ENCODE data around the gene THADA. TPM values are rescaled to one million over a fixed set of nuclear protein-coding genes. Genes with fewer than 3 reads are reported as not detected.

The THADA gene
- total RNA-seq, 1 donor = 33.2 TPM

- no peak for DNase-seq (ENCODE audit: low read depth)
- TF ChIP-seq CTCF (IDR thresholded peaks at IDR 0.05; ENCODE audit: insufficient read depth, low read depth, low read length) = no peak
- H3K4me3 ChIP-seq (ENCODE audit: low read depth, low read length) = no peak overlapping the region
Measured at GRCh38 chr2:43376523-43377198, 219.2 kb downstream of the THADA start.

- DNase-seq (ENCODE audit: low read depth) = no peak
- TF ChIP-seq CTCF (IDR thresholded peaks at IDR 0.05; ENCODE audit: insufficient read depth, low read depth, low read length) = no peak
- H3K4me3 ChIP-seq (ENCODE audit: low read depth, low read length) = no peak overlapping the region
Measured at GRCh38 chr2:43375746-43376522, 219.9 kb downstream of the THADA start.

- H3K4me3 ChIP-seq (ENCODE audit: low read depth, low read length) = no peak overlapping the region
- DNase-seq (ENCODE audit: low read depth) = no peak
- TF ChIP-seq CTCF (IDR thresholded peaks at IDR 0.05; ENCODE audit: insufficient read depth, low read depth, low read length) = no peak
Measured at GRCh38 chr2:43372416-43373081, 223.3 kb downstream of the THADA start.

- no peak for TF ChIP-seq CTCF (IDR thresholded peaks at IDR 0.05; ENCODE audit: insufficient read depth, low read depth, low read length)
- DNase-seq (ENCODE audit: low read depth) = peak; percentile 64
Measured at GRCh38 chr2:43370705-43371104, 225.1 kb downstream of the THADA start.

GRCh38 chr2:43370146-43370545, 225.7 kb downstream of the THADA start:
- H3K4me3 ChIP-seq (ENCODE audit: low read depth, low read length) = no peak overlapping the region
- DNase-seq (ENCODE audit: low read depth) = no peak
- TF ChIP-seq CTCF (IDR thresholded peaks at IDR 0.05; ENCODE audit: insufficient read depth, low read depth, low read length) = no peak

More at GRCh38 chr2:43370705-43371104, 225.1 kb downstream of the THADA start:
- no peak overlapping the region for H3K4me3 ChIP-seq (ENCODE audit: low read depth, low read length)

GRCh38 chr2:43368483-43369385, 227.1 kb downstream of the THADA start:
- no peak for TF ChIP-seq CTCF (IDR thresholded peaks at IDR 0.05; ENCODE audit: insufficient read depth, low read depth, low read length)
- DNase-seq (ENCODE audit: low read depth) = no peak
- no peak overlapping the region for H3K4me3 ChIP-seq (ENCODE audit: low read depth, low read length)

Data from fibroblast of villous mesenchyme (primary cell).